Measurements from ENCODE around the gene KCNN2. TPM values are rescaled to one million over a fixed set of nuclear protein-coding genes. Genes with fewer than 3 reads are reported as not detected.

KCNN2 gene
- total RNA-seq, 1 experiment from 2014 or later = 11.9 TPM

- no peak for TF ChIP-seq ZNF532 (CRISPR knock-in tag; IDR thresholded peaks at IDR 0.05; ENCODE audit: borderline replicate concordance)
- TF ChIP-seq AR (CRISPR knock-in tag; IDR thresholded peaks at IDR 0.05) = no peak
- TF ChIP-seq ELF4 (CRISPR knock-in tag; IDR thresholded peaks at IDR 0.05; ENCODE audit: low read depth) = no peak
- TF ChIP-seq MYBL2 (CRISPR knock-in tag; IDR thresholded peaks at IDR 0.05) = no peak; the same call in 1 of the 2 replicates
- no peak for TF ChIP-seq ZNF416 (CRISPR knock-in tag; IDR thresholded peaks at IDR 0.05)
- no peak for TF ChIP-seq MXD4 (CRISPR knock-in tag; IDR thresholded peaks at IDR 0.05; ENCODE audit: borderline replicate concordance)
- no peak for TF ChIP-seq ATF3 (CRISPR knock-in tag; conservative IDR thresholded peaks at IDR 0.05)
- TF ChIP-seq ZNF317 (CRISPR knock-in tag; IDR thresholded peaks at IDR 0.05; ENCODE audit: borderline replicate concordance, low read depth) = no peak
- no peak for TF ChIP-seq STAT6 (CRISPR knock-in tag; conservative IDR thresholded peaks at IDR 0.05; ENCODE audit: low read depth)
- no peak for TF ChIP-seq SOX15 (CRISPR knock-in tag; IDR thresholded peaks at IDR 0.05)
- no peak for TF ChIP-seq ZSCAN18 (CRISPR knock-in tag; IDR thresholded peaks at IDR 0.05)
- TF ChIP-seq CREB1 (CRISPR knock-in tag; IDR thresholded peaks at IDR 0.05) = no peak
- no peak for TF ChIP-seq ZNF219 (CRISPR knock-in tag; IDR thresholded peaks at IDR 0.05; ENCODE audit: borderline replicate concordance)
- no peak for TF ChIP-seq ERG (CRISPR knock-in tag; IDR thresholded peaks at IDR 0.05)
- peak; percentile 32; the same call in 1 of the 2 replicates for TF ChIP-seq ESRRA (CRISPR knock-in tag; IDR thresholded peaks at IDR 0.05; ENCODE audit: borderline replicate concordance)
- no peak for TF ChIP-seq ATF1 (CRISPR knock-in tag; IDR thresholded peaks at IDR 0.05)
- no peak for TF ChIP-seq NFATC4 (CRISPR knock-in tag; IDR thresholded peaks at IDR 0.05)
- TF ChIP-seq SMAD4 (CRISPR knock-in tag; IDR thresholded peaks at IDR 0.05) = no peak
- TF ChIP-seq EMX1 (CRISPR knock-in tag; IDR thresholded peaks at IDR 0.05) = 0 out of 2 replicates have a peak, but pooled peaks have one; percentile 33
- no peak for TF ChIP-seq MAX (CRISPR knock-in tag; IDR thresholded peaks at IDR 0.05)
- TF ChIP-seq ZNF512 (CRISPR knock-in tag; IDR thresholded peaks at IDR 0.05; ENCODE audit: borderline replicate concordance) = no peak
- peak; percentile 60; the same call in 1 of the 2 replicates for TF ChIP-seq RELA (CRISPR knock-in tag; IDR thresholded peaks at IDR 0.05; ENCODE audit: borderline replicate concordance)
Observed at GRCh38 chr5:114362197-114362976, 517 bp downstream of the KCNN2 start (continued).
